Esophagus squamous epithelium (tissue), 5 donors: ENCODE measurements around the gene TNRC6B. TPM values are rescaled to one million over a fixed set of nuclear protein-coding genes. Genes with fewer than 3 reads are reported as not detected.
A peak's percentile ranks its signal among the peaks of the same experiment; 100 is the strongest.

Source experiments
- DNase-seq: peaks from one replicate; lab custom pipeline; 2025; lab: John Stamatoyannopoulos, UW
- H3K27ac ChIP-seq, 4 donors: fragments of 200-600 bp; sonication (generic); one replicate each; pipeline ENCODE4 v1.5.1; 2016 to 2019; ENCODE audit warnings: mild to moderate bottlenecking in 1 of 4
- H3K27me3 ChIP-seq, 4 donors: fragments of 200-600 bp; sonication (generic); 1 replicate in 3 of 4; 2 replicates in 1 of 4; pipeline versions ENCODE4 v1.5.1 to v1.6.0; 2017 to 2021; ENCODE audit warnings: antibody characterized with exemption in 1 of 4
- H3K36me3 ChIP-seq, 3 donors: fragments of 200-600 bp; sonication (generic); one replicate each; pipeline ENCODE4 v1.5.1; 2016 to 2019
- H3K4me1 ChIP-seq, 3 donors: fragments of 200-600 bp; sonication (generic); one replicate each; pipeline ENCODE4 v1.5.1; 2017 to 2019
- H3K4me3 ChIP-seq, 4 donors: fragments of 200-600 bp; sonication (generic); 1 replicate in 3 of 4; 2 replicates in 1 of 4; pipeline ENCODE4 v1.5.1; 2016 to 2019; ENCODE audit warnings: mild to moderate bottlenecking in 2 of 4, moderate library complexity in 1 of 4
- H3K9me3 ChIP-seq, 3 donors: fragments of 200-600 bp; sonication (generic); one replicate each; pipeline ENCODE4 v1.5.1; 2016 to 2019
- POLR2A ChIP-seq, 4 donors: fragments of 450-650 bp; IDR thresholded peaks; one replicate each; pipeline ENCODE4 v1.6.1; 2017; ENCODE audit warnings: antibody characterized with exemption in 4 of 4, mild to moderate bottlenecking in 4 of 4, moderate library complexity in 3 of 4
- WGBS, 2 donors: methylation state at CpG; one replicate each; pipeline ENCODE4 v1.1.5; 2018; 5-methylcytosine and 5-hydroxymethylcytosine counted together
- intact Hi-C: fragments of 100-400 bp; cut with DNase I; formaldehyde crosslinking; loops from one replicate; pipeline ENCODE4 v1.15.0; 2022
- total RNA-seq, 4 donors: library from RNA; depleted of rRNA; stranded (reverse); fragments of >200 nt; gene quantifications; one replicate each; pipeline ENCODE4 v1.1.0, GENCODE V29; 2016
- TF ChIP-seq, protein P1 (sequence below), 6 experiments: fragments of 450-650 bp in 4 of 6; fragments of 200-600 bp in 2 of 6; sonication (generic) in 2 of 6; IDR thresholded peaks; one replicate each; pipeline ENCODE4 v1.5.1; 2016 to 2019; ENCODE audit warnings: antibody characterized with exemption in 6 of 6, mild to moderate bottlenecking in 4 of 6, moderate library complexity in 4 of 6
- donor health status: DM: yes; HTN: yes; CAD: no.

The TNRC6B gene
- total RNA-seq, 4 donors from 2014 or later, result 20.7 to 36.5 (median 26.9) TPM

- H3K36me3 ChIP-seq, result peaks cover 44 to 93% (median 62%) of the 10 kb centered on the region in 3 donors
Observed at GRCh38 chr22:40364431-40364830, 186.7 kb downstream of the TNRC6B start.

DNA sequence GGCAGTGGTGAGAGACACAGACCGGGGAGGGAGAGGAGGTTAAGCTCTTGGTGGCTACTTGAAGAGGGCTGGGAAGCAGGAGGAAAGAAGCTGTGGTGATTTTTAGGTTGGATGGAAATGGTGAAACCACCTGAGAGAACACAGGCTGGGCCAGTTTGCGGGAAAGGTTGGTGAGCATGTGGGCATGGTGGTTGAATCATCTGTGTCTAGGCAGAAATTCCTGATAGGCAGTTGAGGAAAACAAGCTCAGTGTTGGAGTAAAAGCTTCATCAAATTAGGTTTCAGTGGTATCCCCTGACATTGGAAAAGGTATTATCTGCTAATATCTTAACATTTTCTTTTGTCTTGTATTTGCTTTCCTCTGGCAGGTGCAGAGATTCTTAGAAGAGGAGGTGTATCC is 188.3 kb downstream of the TNRC6B start:
- 95 to 98% methylated on average over 2 of the region's 2 CpGs for WGBS, 2 donors
- intact Hi-C loops, result no loop called here
- TF ChIP-seq POLR2A (IDR thresholded peaks at IDR 0.05), result no peak
- TF ChIP-seq, protein P1, sequence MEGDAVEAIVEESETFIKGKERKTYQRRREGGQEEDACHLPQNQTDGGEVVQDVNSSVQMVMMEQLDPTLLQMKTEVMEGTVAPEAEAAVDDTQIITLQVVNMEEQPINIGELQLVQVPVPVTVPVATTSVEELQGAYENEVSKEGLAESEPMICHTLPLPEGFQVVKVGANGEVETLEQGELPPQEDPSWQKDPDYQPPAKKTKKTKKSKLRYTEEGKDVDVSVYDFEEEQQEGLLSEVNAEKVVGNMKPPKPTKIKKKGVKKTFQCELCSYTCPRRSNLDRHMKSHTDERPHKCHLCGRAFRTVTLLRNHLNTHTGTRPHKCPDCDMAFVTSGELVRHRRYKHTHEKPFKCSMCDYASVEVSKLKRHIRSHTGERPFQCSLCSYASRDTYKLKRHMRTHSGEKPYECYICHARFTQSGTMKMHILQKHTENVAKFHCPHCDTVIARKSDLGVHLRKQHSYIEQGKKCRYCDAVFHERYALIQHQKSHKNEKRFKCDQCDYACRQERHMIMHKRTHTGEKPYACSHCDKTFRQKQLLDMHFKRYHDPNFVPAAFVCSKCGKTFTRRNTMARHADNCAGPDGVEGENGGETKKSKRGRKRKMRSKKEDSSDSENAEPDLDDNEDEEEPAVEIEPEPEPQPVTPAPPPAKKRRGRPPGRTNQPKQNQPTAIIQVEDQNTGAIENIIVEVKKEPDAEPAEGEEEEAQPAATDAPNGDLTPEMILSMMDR (IDR thresholded peaks at IDR 0.05), result no peak

More at GRCh38 chr22:40364431-40364830, 186.7 kb downstream of the TNRC6B start:
- 80 to 100% methylated on average over 1 of the region's 1 CpG for WGBS, 2 donors
- Histone ChIP-seq H3K27ac (no peak overlapping the region), H3K4me3 (no peak overlapping the region), H3K9me3 (no peaks in the 10 kb centered on the region), H3K27me3 (no peaks in the 10 kb centered on the region), H3K4me1 (peaks cover 0 to 17% (median 0%) of the 10 kb centered on the region in 3 donors)
- intact Hi-C loops, result no loop called here
- TF ChIP-seq, protein P1 (IDR thresholded peaks at IDR 0.05), result no peak
- TF ChIP-seq POLR2A (IDR thresholded peaks at IDR 0.05), result no peak
- no peak for DNase-seq

DNA sequence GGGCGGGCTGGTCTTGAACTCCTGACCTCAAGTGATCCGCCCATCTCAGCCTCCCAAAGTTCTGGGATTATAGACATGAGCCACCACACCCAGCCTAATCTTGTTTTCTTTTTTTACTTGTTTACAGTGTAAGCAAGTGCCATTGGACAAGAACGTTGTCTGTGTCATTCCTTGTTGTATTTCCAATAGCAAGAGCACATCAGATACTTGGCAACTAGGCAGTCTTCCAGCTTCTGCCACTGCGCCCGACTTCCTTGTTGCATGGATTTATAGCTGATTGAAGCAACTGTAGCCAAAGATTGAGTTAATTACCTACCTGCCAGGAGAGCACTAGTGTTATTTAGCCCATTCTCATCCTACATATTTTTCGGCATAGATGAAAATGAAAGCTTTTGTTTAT is 189.6 kb downstream of the TNRC6B start:
- Histone ChIP-seq H3K4me1 (peaks cover 4 to 39% (median 7%) of the 10 kb centered on the region in 3 donors), H3K4me3 (no peak overlapping the region), H3K27me3 (no peaks in the 10 kb centered on the region), H3K27ac (no peak overlapping the region), H3K9me3 (no peaks in the 10 kb centered on the region), H3K36me3 (peaks cover 27 to 64% (median 34%) of the 10 kb centered on the region in 3 donors)
- intact Hi-C loops, result no loop called here
- TF ChIP-seq POLR2A (IDR thresholded peaks at IDR 0.05), result no peak
- no peak for DNase-seq
- 55 to 72% methylated on average over 6 of the region's 6 CpGs for WGBS, 2 donors

More for the DNA sequence above, 188.3 kb downstream of the TNRC6B start:
- Histone ChIP-seq H3K9me3 (no peaks in the 10 kb centered on the region), H3K4me1 (peaks cover 0 to 27% (median 2%) of the 10 kb centered on the region in 3 donors), H3K4me3 (no peak overlapping the region), H3K27ac (no peak overlapping the region), H3K36me3 (peaks cover 36 to 77% (median 47%) of the 10 kb centered on the region in 3 donors), H3K27me3 (no peaks in the 10 kb centered on the region)
- no peak for DNase-seq

- Histone ChIP-seq H3K27ac (peak overlapping the region in 2 of 4 donors; percentile 4 to 34), H3K27me3 (no peaks in the 10 kb centered on the region), H3K9me3 (no peaks in the 10 kb centered on the region), H3K4me1 (peaks cover 4 to 46% (median 7%) of the 10 kb centered on the region in 3 donors), H3K4me3 (no peak overlapping the region), H3K36me3 (peaks cover 20 to 57% (median 28%) of the 10 kb centered on the region in 3 donors)
- 82 to 89% methylated on average over 6 of the region's 6 CpGs for WGBS, 2 donors
- no peak for DNase-seq
- TF ChIP-seq POLR2A (IDR thresholded peaks at IDR 0.05), result no peak
- TF ChIP-seq, protein P1 (IDR thresholded peaks at IDR 0.05), result no peak
- intact Hi-C loops, result no loop called here
Observed at GRCh38 chr22:40368016-40368415, 190.3 kb downstream of the TNRC6B start.

GRCh38 chr22:40368836-40369235 is 191.1 kb downstream of the TNRC6B start:
- Histone ChIP-seq H3K27ac (peak overlapping the region in 2 of 4 donors; percentile 4 to 34), H3K4me3 (no peak overlapping the region), H3K36me3 (peaks cover 17 to 49% (median 22%) of the 10 kb centered on the region in 3 donors), H3K9me3 (no peaks in the 10 kb centered on the region), H3K27me3 (no peaks in the 10 kb centered on the region), H3K4me1 (peaks cover 4 to 47% (median 7%) of the 10 kb centered on the region in 3 donors)
- intact Hi-C loops, result no loop called here
- no peak for TF ChIP-seq POLR2A (IDR thresholded peaks at IDR 0.05)
- TF ChIP-seq, protein P1 (IDR thresholded peaks at IDR 0.05), result no peak
- no peak for DNase-seq
- WGBS, 2 donors, result 81 to 92% methylated on average over 3 of the region's 3 CpGs
